C1 segment of cervical spinal cord (tissue), 14 donors: ENCODE data around the gene ZBTB1.

Source experiments
- DNase-seq, 14 donors: peaks; one replicate each; lab custom pipeline; 2025; lab: John Stamatoyannopoulos, UW

ZBTB1 gene, protein sequence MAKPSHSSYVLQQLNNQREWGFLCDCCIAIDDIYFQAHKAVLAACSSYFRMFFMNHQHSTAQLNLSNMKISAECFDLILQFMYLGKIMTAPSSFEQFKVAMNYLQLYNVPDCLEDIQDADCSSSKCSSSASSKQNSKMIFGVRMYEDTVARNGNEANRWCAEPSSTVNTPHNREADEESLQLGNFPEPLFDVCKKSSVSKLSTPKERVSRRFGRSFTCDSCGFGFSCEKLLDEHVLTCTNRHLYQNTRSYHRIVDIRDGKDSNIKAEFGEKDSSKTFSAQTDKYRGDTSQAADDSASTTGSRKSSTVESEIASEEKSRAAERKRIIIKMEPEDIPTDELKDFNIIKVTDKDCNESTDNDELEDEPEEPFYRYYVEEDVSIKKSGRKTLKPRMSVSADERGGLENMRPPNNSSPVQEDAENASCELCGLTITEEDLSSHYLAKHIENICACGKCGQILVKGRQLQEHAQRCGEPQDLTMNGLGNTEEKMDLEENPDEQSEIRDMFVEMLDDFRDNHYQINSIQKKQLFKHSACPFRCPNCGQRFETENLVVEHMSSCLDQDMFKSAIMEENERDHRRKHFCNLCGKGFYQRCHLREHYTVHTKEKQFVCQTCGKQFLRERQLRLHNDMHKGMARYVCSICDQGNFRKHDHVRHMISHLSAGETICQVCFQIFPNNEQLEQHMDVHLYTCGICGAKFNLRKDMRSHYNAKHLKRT

DNA sequence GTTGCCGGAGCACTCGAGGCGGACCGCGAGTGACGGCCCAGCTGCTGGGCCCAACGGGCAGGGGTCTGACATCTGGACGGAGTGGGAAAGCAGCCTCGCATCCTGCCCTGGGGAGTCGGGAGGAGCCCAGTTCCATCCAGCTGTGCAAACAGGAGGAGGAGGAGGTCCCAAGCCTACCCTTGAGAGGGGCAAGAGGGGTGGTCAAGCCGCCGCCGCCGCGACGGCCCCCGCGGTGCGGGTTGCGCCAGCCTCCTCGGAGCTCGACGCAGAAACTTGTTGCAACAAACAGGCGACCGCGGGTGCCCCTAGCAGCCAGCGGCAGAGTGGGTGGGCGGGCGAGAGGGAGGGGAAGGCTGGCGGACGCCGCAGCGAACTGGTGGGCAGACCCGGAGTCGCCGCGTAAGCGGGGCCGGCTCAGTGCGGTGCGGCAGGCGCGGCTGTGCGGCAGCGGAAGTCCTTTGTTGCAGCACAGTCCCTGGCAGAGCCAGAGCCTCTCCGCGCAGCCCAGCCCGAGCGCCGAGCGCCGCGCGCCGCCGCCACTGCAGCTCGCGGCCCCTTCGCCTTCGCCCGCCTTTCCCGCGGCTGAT lies at the start of gene ZBTB1:
Gene ZBTB1, plus strand, starts transcription at position 461 of the 587 bp plus-strand sequence. CDS start 16,735 bp downstream, outside the sequence.
- peak in 12 of 14 donors; percentile 68 to 92 (median 82) for DNase-seq

GRCh38 chr14:64459405-64460136 lies 45.0 kb upstream of the ZBTB1 start:
- DNase-seq: no peak

- DNase-seq: no peak
Observed at GRCh38 chr14:64461221-64461620, 43.3 kb upstream of the ZBTB1 start.

- DNase-seq: no peak
Observed at GRCh38 chr14:64463195-64463594, 41.4 kb upstream of the ZBTB1 start.

DNA sequence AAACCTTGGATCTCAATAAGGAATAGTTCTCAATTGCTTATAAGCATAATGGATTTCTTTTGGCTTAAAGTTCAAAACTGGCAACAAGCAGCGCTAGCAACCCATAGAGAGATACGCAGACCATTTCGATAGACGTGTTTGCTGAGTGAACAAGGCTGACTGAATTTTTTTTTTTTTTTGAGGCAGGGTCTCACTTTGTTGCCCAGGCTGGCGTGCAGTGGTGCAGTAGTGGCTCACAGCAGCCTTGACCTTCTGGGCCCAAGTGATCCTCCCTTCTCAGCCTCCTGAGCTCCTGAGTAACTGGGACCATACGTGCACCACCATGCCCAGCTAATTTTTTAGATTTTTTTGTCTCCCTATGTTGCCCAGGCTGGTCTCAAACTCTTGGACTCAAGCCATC lies 40.7 kb upstream of the ZBTB1 start:
- no peak for DNase-seq

DNA sequence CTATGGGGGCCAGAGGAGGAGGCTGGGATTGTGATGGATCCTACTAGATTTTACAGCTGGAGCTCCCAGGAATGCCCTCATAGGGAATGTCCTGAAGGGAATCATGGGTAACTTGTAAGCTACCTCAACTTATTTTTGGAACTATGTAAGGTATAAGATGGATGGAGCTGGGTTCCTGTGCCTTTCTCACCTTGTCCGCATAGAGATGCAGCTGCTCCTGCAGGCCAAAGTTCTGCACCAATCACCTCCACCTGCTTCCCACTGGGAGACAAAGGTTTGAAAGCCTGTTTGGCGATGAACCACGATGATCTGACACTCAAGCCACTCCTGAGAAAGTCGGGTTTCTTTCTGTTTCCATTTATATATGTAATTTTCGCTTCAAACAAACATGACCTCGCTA lies 39.9 kb upstream of the ZBTB1 start:
- DNase-seq: peak in 1 of 14 donors; percentile 10

GRCh38 chr14:64465191-64465822 lies 39.3 kb upstream of the ZBTB1 start, which contains the start of gene AKAP5:
Gene AKAP5, plus strand, starts transcription at chr14:64465499. Its CDS starts 2,896 bp downstream, at chr14:64468395.
- DNase-seq: peak in 12 of 14 donors; percentile 11 to 68 (median 36)

GRCh38 chr14:64465831-64466554 lies 38.6 kb upstream of the ZBTB1 start:
- peak in 3 of 14 donors; percentile 3 to 55 (median 37) for DNase-seq

DNA sequence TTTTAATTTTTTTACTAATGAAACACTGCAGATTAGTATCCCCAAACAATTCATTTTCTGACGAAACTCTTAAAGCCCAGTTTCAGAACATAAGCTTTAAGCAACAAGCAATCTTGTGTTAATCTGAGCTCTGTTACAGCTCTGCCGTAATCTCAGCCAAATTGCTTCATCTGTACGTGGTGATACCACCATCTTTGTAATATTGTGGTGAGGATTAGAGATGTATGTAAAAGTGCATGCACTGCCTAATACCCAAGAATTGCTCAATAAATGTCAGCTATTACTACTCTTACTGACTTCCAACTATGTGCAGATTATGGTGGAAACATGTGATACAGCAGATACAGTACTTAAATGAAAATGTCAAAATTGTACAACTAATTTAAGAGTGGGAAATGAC lies 37.5 kb upstream of the ZBTB1 start:
- no peak for DNase-seq

GRCh38 chr14:64467566-64467965 lies 37.0 kb upstream of the ZBTB1 start:
- DNase-seq: peak in 1 of 14 donors; percentile 18

GRCh38 chr14:64468451-64468850 lies 36.1 kb upstream of the ZBTB1 start:
- no peak for DNase-seq

DNA sequence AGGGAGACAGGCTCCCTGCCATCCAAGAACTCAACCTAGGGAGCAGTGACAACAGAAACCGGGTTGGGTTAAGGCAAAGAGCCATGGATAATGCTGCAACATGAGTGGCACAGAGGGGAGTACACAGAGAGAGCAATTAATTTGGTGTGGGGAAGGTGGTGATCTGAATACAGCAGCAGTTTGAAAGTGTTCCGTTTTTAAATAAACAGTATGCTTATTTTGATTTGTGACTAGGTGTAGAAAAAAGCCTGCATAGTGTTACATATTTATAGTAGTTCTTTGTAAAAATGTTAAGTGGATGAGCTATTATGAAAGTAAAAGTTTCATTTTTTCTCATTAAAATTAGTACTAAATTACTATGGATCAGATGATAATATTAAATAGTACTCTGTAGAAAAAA lies 30.5 kb upstream of the ZBTB1 start:
- DNase-seq: no peak

- no peak for DNase-seq
Observed at GRCh38 chr14:64474698-64475097, 29.9 kb upstream of the ZBTB1 start.

GRCh38 chr14:64475585-64476273 lies 28.8 kb upstream of the ZBTB1 start:
- DNase-seq: no peak

DNA sequence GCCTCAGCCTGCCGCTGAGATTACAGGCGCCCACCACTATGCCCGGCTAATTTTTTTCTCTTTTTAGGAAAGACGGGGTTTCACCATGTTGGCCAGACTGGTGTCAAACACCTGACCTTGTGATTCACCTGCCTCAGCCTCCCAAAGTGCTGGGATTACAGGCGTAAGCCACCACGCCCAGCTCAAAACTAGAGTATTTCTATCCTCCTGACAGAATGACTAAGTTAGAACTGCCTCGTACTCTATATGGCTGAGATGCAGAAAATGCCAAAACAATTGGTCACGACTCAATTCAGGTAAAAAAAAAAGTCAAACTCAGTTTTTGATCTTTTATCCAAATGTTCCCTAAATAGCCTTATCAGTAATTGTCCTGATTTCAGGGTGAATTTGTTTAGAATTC lies 28.1 kb upstream of the ZBTB1 start:
- DNase-seq: no peak

- DNase-seq: peak in 1 of 14 donors; percentile 6
Observed at GRCh38 chr14:64478634-64479250, 25.8 kb upstream of the ZBTB1 start.

DNA sequence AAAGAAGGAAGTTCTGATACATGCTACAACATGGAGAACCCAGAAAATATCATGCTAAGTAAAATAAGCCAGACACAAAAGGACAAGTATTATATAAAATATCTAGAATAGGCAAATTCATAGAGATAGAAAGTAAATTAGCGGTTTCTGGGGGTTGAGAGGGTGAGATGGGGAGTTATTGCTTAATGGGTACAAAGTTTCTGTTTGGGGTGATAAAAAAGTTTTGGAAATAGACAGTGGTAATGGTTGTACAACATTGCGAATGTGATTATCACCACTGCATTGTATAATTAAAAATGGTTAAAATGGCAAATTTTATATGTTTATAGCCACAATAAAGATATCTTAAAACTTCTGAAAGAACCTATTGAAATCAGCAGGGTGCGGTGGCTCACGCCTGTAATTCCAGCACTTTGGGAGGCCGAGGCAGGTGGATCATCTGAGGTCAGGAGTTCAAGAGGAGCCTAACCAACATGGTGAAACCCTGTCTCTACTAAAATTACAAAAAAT lies 15.9 kb upstream of the ZBTB1 start:
- no peak for DNase-seq

DNA sequence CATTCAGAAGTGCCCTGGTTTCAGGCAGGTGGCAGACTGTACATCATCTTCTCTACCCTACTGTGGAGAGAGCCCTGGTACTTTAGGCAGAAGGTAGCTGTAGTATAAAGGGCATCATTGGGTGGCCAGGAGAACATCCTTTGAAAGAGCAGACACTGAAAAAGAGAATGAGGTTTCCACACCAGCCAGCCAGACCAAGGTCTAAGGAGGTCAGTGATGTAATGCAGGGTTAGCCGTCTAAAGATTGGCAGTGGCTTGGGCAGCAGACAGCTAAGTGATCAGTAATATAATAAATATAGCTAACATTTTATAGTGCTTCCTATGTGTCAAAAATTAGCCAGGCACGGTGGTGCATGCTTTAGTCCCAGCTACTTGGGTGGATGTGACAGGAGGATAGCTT lies 12.9 kb upstream of the ZBTB1 start:
- DNase-seq: no peak

DNA sequence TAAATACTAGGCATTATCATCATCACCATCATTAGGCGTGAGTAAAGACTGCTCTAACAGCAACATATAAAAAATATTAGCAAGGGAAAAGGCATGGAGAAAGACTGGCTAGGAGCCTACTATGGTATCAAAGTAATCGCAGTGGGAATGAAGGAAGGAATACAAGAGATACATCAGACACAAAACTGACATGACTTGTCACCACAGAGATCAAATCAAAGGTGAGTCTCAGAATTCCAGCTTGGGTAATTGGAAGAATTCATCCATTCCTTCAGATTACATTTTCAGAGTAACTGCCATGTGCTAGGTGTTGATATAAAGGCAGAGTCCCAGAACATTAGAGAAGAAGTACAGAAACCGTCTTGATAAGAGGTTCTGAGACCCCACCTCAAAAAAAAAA lies 11.1 kb upstream of the ZBTB1 start:
- no peak for DNase-seq
